Fibroblast of lung (primary cell): ENCODE data around the gene AP3S2. TPM values are rescaled to one million over a fixed set of nuclear protein-coding genes. Genes with fewer than 3 reads are reported as not detected.

Source experiments
- DNase-seq, 2 donors: peaks; one replicate each; pipeline versions ENCODE4 v3.0.0 to v3.0.0-alpha.2; 2010; ENCODE audit warnings: low read depth in 2 of 2
- H2AFZ ChIP-seq: 2 replicates; pipeline ENCODE4 v1.5.1; 2012; ENCODE audit warnings: low read length, control low read depth, inconsistent platforms
- H3K27ac ChIP-seq: 2 replicates; pipeline ENCODE4 v1.5.1; 2011; ENCODE audit warnings: low read length, control low read depth; ENCODE audit not compliant: insufficient read depth
- H3K27me3 ChIP-seq: 2 replicates; pipeline ENCODE4 v1.5.1; 2011; ENCODE audit warnings: mild to moderate bottlenecking, low read length; ENCODE audit not compliant: control insufficient read depth, insufficient read depth
- H3K36me3 ChIP-seq: 2 replicates; pipeline ENCODE4 v1.5.1; 2011; ENCODE audit warnings: low read length; ENCODE audit not compliant: control insufficient read depth, insufficient read depth
- H3K4me1 ChIP-seq: 2 replicates; pipeline ENCODE4 v1.5.1; 2011; ENCODE audit warnings: low read length; ENCODE audit not compliant: control insufficient read depth, insufficient read depth; ENCODE audit errors: extremely low read depth
- H3K4me2 ChIP-seq: 2 replicates; pipeline ENCODE4 v1.5.1; 2011; ENCODE audit warnings: low read length, control low read depth; ENCODE audit not compliant: insufficient read depth; ENCODE audit errors: extremely low read depth
- H3K4me3 ChIP-seq, 4 experiments: fragments of 200-600 bp in 1 of 4; sonication (generic) in 1 of 4; replicated peaks in 1 of 4; 2 replicates each; pipeline ENCODE4 v1.5.1; 2011 to 2016; ENCODE audit warnings: low read length in 4 of 4, low read depth in 3 of 4, mild to moderate bottlenecking in 3 of 4, control low read depth in 2 of 4, inconsistent platforms in 1 of 4, mixed read lengths in 1 of 4; ENCODE audit not compliant: insufficient read depth in 1 of 4; ENCODE audit errors: control extremely low read depth in 1 of 4
- H3K79me2 ChIP-seq: 2 replicates; pipeline ENCODE4 v1.5.1; 2012; ENCODE audit warnings: mild to moderate bottlenecking, low read length, inconsistent platforms; ENCODE audit not compliant: control insufficient read depth, insufficient read depth
- H3K9ac ChIP-seq: 2 replicates; pipeline ENCODE4 v1.5.1; 2011; ENCODE audit warnings: mild to moderate bottlenecking, low read length, control low read depth; ENCODE audit not compliant: insufficient read depth
- H3K9me3 ChIP-seq: 2 replicates; pipeline ENCODE4 v1.5.1; 2012; ENCODE audit warnings: low read depth, low read length; ENCODE audit not compliant: control insufficient read depth, insufficient read depth
- H4K20me1 ChIP-seq: 2 replicates; pipeline ENCODE4 v1.5.1; 2011; ENCODE audit warnings: low read length; ENCODE audit not compliant: control insufficient read depth, insufficient read depth; ENCODE audit errors: extremely low read depth
- EZH2 ChIP-seq: IDR thresholded peaks from 2 replicates; pipeline ENCODE4 v1.5.1; 2012; ENCODE audit warnings: low read length, control low read depth, mild to moderate bottlenecking; ENCODE audit errors: missing control alignments
- polyA plus RNA-seq, 2 donors: library from polyadenylated mRNA; depleted of rRNA in 1 of 2; stranded (reverse) in 1 of 2; unstranded in 1 of 2; fragments of >200 nt; gene quantifications; 2 replicates each; pipeline ENCODE4 v1.2.1, GENCODE V29; 2011 to 2012; ENCODE audit warnings: missing spikeins in 1 of 2
- total RNA-seq: library from RNA; depleted of rRNA; stranded (reverse); fragments of >200 nt; gene quantifications from 2 replicates; pipeline ENCODE4 v1.2.1, GENCODE V29; 2014
- TF ChIP-seq, protein P1 (sequence below), 2 donors: IDR thresholded peaks in 1 of 2; conservative IDR thresholded peaks in 1 of 2; 1 replicate in 1 of 2; 2 replicates in 1 of 2; pipeline ENCODE4 v1.5.1; 2011 to 2012; ENCODE audit warnings: low read length in 2 of 2, control low read depth in 1 of 2, inconsistent platforms in 1 of 2, low read depth in 1 of 2, mild to moderate bottlenecking in 1 of 2

Gene AP3S2
- total and polyA plus RNA-seq, 2 donors (not counting 1 experiment from before 2014, with no cell fraction given) = 54.4 to 69.5 TPM

DNA sequence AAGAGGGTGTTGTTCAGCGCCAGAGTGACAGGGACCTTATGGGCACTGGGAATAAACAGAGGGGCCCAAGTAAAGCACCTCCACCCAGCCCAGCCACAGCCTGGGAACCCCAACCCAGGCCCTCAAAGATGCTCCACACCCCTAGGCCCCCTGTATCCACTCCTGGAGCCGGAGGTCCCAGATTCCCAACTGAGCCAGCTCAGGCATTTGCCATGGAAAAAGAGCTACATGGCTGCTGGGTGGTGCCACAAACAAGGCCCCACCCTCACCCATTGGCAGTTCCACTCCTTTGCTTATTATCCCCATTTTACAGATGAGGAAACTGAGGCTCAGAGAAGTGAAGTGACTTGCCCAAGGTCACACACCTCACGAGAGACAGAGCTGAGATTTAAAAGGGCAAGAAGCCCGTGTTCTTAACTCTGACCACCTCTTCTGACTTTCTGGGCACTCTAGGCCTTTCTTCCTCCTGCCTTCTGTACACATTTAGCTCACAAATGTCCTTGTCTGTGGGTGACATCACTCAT lies 96.1 kb downstream of the AP3S2 start:
- Histone ChIP-seq H4K20me1 (no peaks in the 10 kb centered on the region), H3K27me3 (no peaks in the 10 kb centered on the region), H3K79me2 (no peaks in the 10 kb centered on the region), H3K9ac (no peak overlapping the region), H2AFZ (no peak overlapping the region), H3K36me3 (peaks cover 40% of the 10 kb centered on the region), H3K27ac (no peak overlapping the region), H3K4me1 (no peaks in the 10 kb centered on the region), H3K9me3 (no peaks in the 10 kb centered on the region), H3K4me3 (no peak overlapping the region), H3K4me2 (no peak overlapping the region)
- no peak for DNase-seq
- TF ChIP-seq EZH2 = no peak
- TF ChIP-seq, protein P1, sequence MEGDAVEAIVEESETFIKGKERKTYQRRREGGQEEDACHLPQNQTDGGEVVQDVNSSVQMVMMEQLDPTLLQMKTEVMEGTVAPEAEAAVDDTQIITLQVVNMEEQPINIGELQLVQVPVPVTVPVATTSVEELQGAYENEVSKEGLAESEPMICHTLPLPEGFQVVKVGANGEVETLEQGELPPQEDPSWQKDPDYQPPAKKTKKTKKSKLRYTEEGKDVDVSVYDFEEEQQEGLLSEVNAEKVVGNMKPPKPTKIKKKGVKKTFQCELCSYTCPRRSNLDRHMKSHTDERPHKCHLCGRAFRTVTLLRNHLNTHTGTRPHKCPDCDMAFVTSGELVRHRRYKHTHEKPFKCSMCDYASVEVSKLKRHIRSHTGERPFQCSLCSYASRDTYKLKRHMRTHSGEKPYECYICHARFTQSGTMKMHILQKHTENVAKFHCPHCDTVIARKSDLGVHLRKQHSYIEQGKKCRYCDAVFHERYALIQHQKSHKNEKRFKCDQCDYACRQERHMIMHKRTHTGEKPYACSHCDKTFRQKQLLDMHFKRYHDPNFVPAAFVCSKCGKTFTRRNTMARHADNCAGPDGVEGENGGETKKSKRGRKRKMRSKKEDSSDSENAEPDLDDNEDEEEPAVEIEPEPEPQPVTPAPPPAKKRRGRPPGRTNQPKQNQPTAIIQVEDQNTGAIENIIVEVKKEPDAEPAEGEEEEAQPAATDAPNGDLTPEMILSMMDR (conservative IDR thresholded peaks at IDR 0.05 in 1 of 2, IDR thresholded peaks at IDR 0.05 in 1 of 2; ENCODE audit: low read depth in 1 of 2, low read length in 2 of 2) = no peak

DNA sequence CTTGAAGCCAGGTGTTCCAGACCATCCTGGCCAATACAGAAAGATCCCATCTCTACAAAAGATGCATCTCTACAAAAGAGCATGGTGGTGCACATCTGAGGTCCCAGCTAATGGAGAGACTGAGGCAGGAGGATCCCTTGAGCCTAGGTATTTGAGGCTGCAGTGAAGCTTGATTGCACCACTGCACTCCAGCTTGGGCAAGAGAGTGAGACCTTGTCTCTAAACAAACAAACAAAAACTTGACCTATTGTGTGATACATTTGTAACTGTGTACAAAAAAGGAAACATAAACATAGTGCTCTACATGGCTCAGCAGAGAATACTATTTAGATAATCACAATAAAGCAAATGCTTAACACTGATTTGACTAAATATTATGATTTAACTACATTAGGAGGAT lies 97.8 kb downstream of the AP3S2 start:
- H4K20me1 ChIP-seq = no peaks in the 10 kb centered on the region
- DNase-seq = no peak
- H3K79me2 ChIP-seq = no peaks in the 10 kb centered on the region
- peaks cover 40% of the 10 kb centered on the region for H3K36me3 ChIP-seq
- no peak overlapping the region for H3K27ac ChIP-seq
- H3K4me2 ChIP-seq = no peak overlapping the region
- H3K4me1 ChIP-seq = no peaks in the 10 kb centered on the region
- no peak overlapping the region for H3K9ac ChIP-seq
- H3K27me3 ChIP-seq = no peaks in the 10 kb centered on the region
- TF ChIP-seq, protein P1 (conservative IDR thresholded peaks at IDR 0.05 in 1 of 2, IDR thresholded peaks at IDR 0.05 in 1 of 2; ENCODE audit: low read depth in 1 of 2, low read length in 2 of 2) = no peak
- TF ChIP-seq EZH2 = no peak
- no peak overlapping the region for H2AFZ ChIP-seq
- H3K9me3 ChIP-seq = no peaks in the 10 kb centered on the region
- H3K4me3 ChIP-seq = no peak overlapping the region

DNA sequence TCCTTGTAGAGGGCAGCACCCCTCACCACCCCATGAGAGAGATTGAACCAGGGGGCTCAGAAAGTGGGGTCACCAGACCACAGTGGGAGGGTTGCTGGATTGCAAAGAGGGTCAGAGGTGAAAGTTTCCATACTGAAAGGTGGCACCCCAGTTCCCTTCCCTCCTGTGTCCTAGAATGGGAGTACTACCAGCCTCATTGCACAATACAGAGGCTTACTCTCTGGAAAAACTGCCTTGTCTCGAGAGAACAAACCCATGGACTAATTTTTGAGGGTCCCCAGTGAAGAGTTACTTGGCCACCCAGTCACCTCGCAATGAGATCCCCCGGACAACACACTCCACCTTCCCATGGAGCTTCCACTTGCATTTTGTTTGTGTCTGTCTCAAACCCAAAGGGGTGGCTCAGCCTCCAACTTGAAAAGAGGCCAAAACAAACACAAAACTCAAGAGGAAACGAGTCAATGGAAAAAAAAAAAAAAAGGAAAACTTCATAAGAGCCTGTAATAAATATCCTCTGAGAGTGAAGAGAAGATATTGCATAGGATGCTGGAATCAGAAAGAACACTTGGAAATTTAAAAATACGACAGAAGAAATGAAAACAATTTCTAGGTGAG lies 99.1 kb downstream of the AP3S2 start:
- Histone ChIP-seq H3K4me1 (no peaks in the 10 kb centered on the region), H3K27ac (no peak overlapping the region), H3K9ac (no peak overlapping the region), H3K4me3 (no peak overlapping the region), H3K27me3 (no peaks in the 10 kb centered on the region), H3K4me2 (no peak overlapping the region), H3K9me3 (no peaks in the 10 kb centered on the region), H2AFZ (no peak overlapping the region), H3K36me3 (peaks cover 44% of the 10 kb centered on the region), H4K20me1 (no peaks in the 10 kb centered on the region), H3K79me2 (no peaks in the 10 kb centered on the region)
- TF ChIP-seq, protein P1 (conservative IDR thresholded peaks at IDR 0.05 in 1 of 2, IDR thresholded peaks at IDR 0.05 in 1 of 2; ENCODE audit: low read depth in 1 of 2, low read length in 2 of 2) = no peak
- no peak for TF ChIP-seq EZH2
- DNase-seq = peak; percentile 56 to 81
